GM12878 (cell line): ENCODE data around the gene PODN. TPM values are rescaled to one million over a fixed set of nuclear protein-coding genes. Genes with fewer than 3 reads are reported as not detected.

Experiments
- ATAC-seq: fragments of 200-7000 bp; cut with Tn5 transposase; 3 replicates; pipeline ENCODE4 v1.9.1; 2020; ENCODE audit warnings: mild to moderate bottlenecking, moderate library complexity
- BruUV-seq: library from RNA; stranded (reverse); fragments of 400-500 nt; replicated peaks from 2 replicates; lab custom pipeline; 2021; lab: Mats Ljungman, UMichigan
- CTCF ChIA-PET: fragments of 300-600 bp; sonication (Branson Sonifier 250); formaldehyde crosslinking; extraction: SDS; loops from one replicate; lab custom pipeline; 2021; ENCODE audit warnings: inconsistent platforms; lab: Yijun Ruan, JAX
- POLR2A ChIA-PET: fragments of 350-600 bp; formaldehyde crosslinking; extraction: SDS; loops from one replicate; lab custom pipeline; 2021; ENCODE audit warnings: inconsistent platforms; lab: Charles Lee
- RAD21 ChIA-PET: fragments of 300-600 bp; sonication (Branson Sonifier 250); formaldehyde crosslinking; loops from one replicate; lab custom pipeline; 2023; ENCODE audit warnings: antibody characterized with exemption; ENCODE audit not compliant: unreplicated experiment; lab: Charles Lee
- SMC1A ChIA-PET: fragments of 300-600 bp; sonication (Branson Sonifier 250); formaldehyde crosslinking; loops from one replicate; lab custom pipeline; 2023; ENCODE audit not compliant: unreplicated experiment, uncharacterized antibody; lab: Charles Lee
- DNase-seq: peaks from one replicate; pipeline ENCODE4 v3.0.0-alpha.2; 2011; ENCODE audit warnings: low read depth, low spot score
- FAIRE-seq: peaks from 3 replicates; lab custom pipeline; 2011; peaks lifted over from hg19 to GRCh38; lab: Jason Lieb, UNC
- H2AFZ ChIP-seq: 2 replicates; pipeline ENCODE4 v1.6.0; 2011; ENCODE audit warnings: low read depth, low read length, control low read depth; ENCODE audit not compliant: control insufficient read depth
- H3K27ac ChIP-seq: 2 replicates; pipeline ENCODE4 v1.5.1; 2011; ENCODE audit warnings: control low read depth; ENCODE audit not compliant: control insufficient read depth, insufficient read depth
- H3K27me3 ChIP-seq, 2 experiments: replicated peaks in 1 of 2; 2 replicates each; pipeline versions ENCODE4 v1.6.0 to v1.6.1; 2011; ENCODE audit warnings: low read length in 1 of 2; ENCODE audit not compliant: control insufficient read depth in 2 of 2, insufficient read depth in 2 of 2
- H3K36me3 ChIP-seq, 2 experiments: 2 replicates each; pipeline ENCODE4 v1.5.1; 2011; ENCODE audit warnings: low read length in 1 of 2; ENCODE audit not compliant: control insufficient read depth in 2 of 2, insufficient read depth in 2 of 2
- H3K4me1 ChIP-seq: 2 replicates; pipeline ENCODE4 v1.6.1; 2011; ENCODE audit warnings: mild to moderate bottlenecking, low read length, moderate library complexity, mixed read lengths; ENCODE audit not compliant: control insufficient read depth, insufficient read depth
- H3K4me2 ChIP-seq: 2 replicates; pipeline ENCODE4 v1.6.0; 2011; ENCODE audit warnings: control low read depth; ENCODE audit not compliant: control insufficient read depth, insufficient read depth
- H3K4me3 ChIP-seq: fragments of 200-600 bp; sonication (generic); 2 replicates; pipeline ENCODE4 v1.5.1; 2016
- H3K79me2 ChIP-seq: 2 replicates; pipeline ENCODE4 v1.6.0; 2011; ENCODE audit warnings: low read length; ENCODE audit not compliant: control insufficient read depth, insufficient read depth
- H3K9ac ChIP-seq: 2 replicates; pipeline ENCODE4 v1.8.0; 2011; ENCODE audit warnings: low read length, control low read depth, mixed read lengths; ENCODE audit not compliant: control insufficient read depth, insufficient read depth
- H3K9me3 ChIP-seq: replicated peaks from 3 replicates; pipeline ENCODE4 v1.5.1; 2011; ENCODE audit warnings: mild to moderate bottlenecking, low read length; ENCODE audit not compliant: control insufficient read depth, insufficient read depth
- H4K20me1 ChIP-seq: 2 replicates; pipeline ENCODE4 v1.6.0; 2011; ENCODE audit not compliant: control insufficient read depth, insufficient read depth
- EED ChIP-seq: sonication (generic); IDR thresholded peaks from 2 replicates; pipeline ENCODE4 v1.6.1; 2016; ENCODE audit warnings: antibody characterized with exemption, low read depth
- ETV6 ChIP-seq, 2 experiments: fragments of 450-650 bp in 1 of 2; IDR thresholded peaks in 1 of 2; conservative IDR thresholded peaks in 1 of 2; 2 replicates each; pipeline ENCODE4 v1.6.1; 2014; ENCODE audit warnings: antibody characterized with exemption in 1 of 2, borderline replicate concordance in 1 of 2, low read depth in 1 of 2, mild to moderate bottlenecking in 1 of 2, moderate library complexity in 1 of 2
- HDGF ChIP-seq: fragments of 450-650 bp; IDR thresholded peaks from 2 replicates; pipeline ENCODE4 v1.6.1; 2016; ENCODE audit warnings: antibody characterized with exemption
- JUNB ChIP-seq: IDR thresholded peaks from 2 replicates; pipeline ENCODE4 v1.6.1; 2016; ENCODE audit warnings: antibody characterized with exemption, mild to moderate bottlenecking
- LARP7 ChIP-seq: fragments of 450-650 bp; IDR thresholded peaks from 2 replicates; pipeline ENCODE4 v1.6.1; 2017; ENCODE audit warnings: mild to moderate bottlenecking
- MXI1 ChIP-seq: fragments of 150-350 bp; IDR thresholded peaks from 2 replicates; pipeline ENCODE4 v1.6.1; 2011; ENCODE audit warnings: low read depth, mild to moderate bottlenecking, inconsistent platforms, low read length, improper control_type of control experiment
- MYB ChIP-seq: fragments of 150-350 bp; IDR thresholded peaks from 2 replicates; pipeline ENCODE4 v1.6.1; 2014; ENCODE audit warnings: mild to moderate bottlenecking, low read depth, low read length, borderline replicate concordance
- NR2F1 ChIP-seq: fragments of 450-650 bp; conservative IDR thresholded peaks from 2 replicates; pipeline ENCODE4 v1.6.1; 2017; ENCODE audit warnings: mild to moderate bottlenecking
- RCOR1 ChIP-seq: conservative IDR thresholded peaks from 2 replicates; pipeline ENCODE4 v1.6.1; 2012; ENCODE audit warnings: low read depth, low read length, improper control_type of control experiment
- SIX5 ChIP-seq: IDR thresholded peaks from 2 replicates; pipeline ENCODE4 v1.6.1; 2011; ENCODE audit warnings: mild to moderate bottlenecking, low read depth, low read length, moderate library complexity; ENCODE audit not compliant: severe bottlenecking
- ZNF384 ChIP-seq: IDR thresholded peaks from 2 replicates; pipeline ENCODE4 v1.6.1; 2012; ENCODE audit warnings: low read depth, mild to moderate bottlenecking, low read length, improper control_type of control experiment, borderline replicate concordance
- WGBS: methylation state at CpG from one replicate; pipeline ENCODE4 v1.1.6; 2016; ENCODE audit warnings: low lambda C conversion rate; ENCODE audit not compliant: insufficient replicate concordance, insufficient coverage; ENCODE audit errors: missing lambda C conversion rate; 5-methylcytosine and 5-hydroxymethylcytosine counted together
- in situ Hi-C: fragments of 300-500 bp; cut with MboI; formaldehyde crosslinking; loops from 9 replicates; pipeline ENCODE4 v1.14.3; 2018; ENCODE audit warnings: mixed read lengths
- intact Hi-C: fragments of 100-400 bp; cut with micrococcal nuclease; formaldehyde crosslinking; loops from one replicate; pipeline ENCODE4 v1.14.2; 2022; ENCODE audit not compliant: unreplicated experiment
- polyA plus RNA-seq, 11 experiments: library from polyadenylated mRNA; depleted of rRNA in 4 of 11; unstranded in 6 of 11; stranded (reverse) in 5 of 11; fragments of >200 nt; fragmentation: Nextera tagmentation in 4 of 11; fragmentation: Illumina TruSeq in 1 of 11; extraction: Ambion mirVana in 4 of 11; extraction: Trizol in 1 of 11; gene quantifications; 1 replicate in 1 of 11; 2 replicates in 10 of 11; pipeline versions ENCODE4 v1.2.1 to v1.2.3, GENCODE V29; 2011 to 2016; ENCODE audit warnings: inconsistent platforms in 2 of 11, missing spikeins in 2 of 11, low read depth in 1 of 11
- total RNA-seq, 4 experiments: library from RNA; depleted of rRNA in 3 of 4; stranded (reverse); fragments of >200 nt in 3 of 4; fragmentation: Illumina TruSeq in 1 of 4; extraction: Trizol in 1 of 4; gene quantifications; 2 replicates each; pipeline versions ENCODE4 v1.2.1 to v1.2.3, GENCODE V29; 2013 to 2021
- TF ChIP-seq, protein P1 (sequence below): fragments of 450-650 bp; IDR thresholded peaks from 2 replicates; pipeline ENCODE4 v1.6.1; 2017; ENCODE audit warnings: antibody characterized with exemption, mild to moderate bottlenecking, moderate library complexity
- TF ChIP-seq, protein P2 (sequence below): IDR thresholded peaks from 2 replicates; pipeline ENCODE4 v1.6.1; 2012; ENCODE audit warnings: low read length, inconsistent platforms
- TF ChIP-seq, protein P3 (sequence below): IDR thresholded peaks from 2 replicates; pipeline ENCODE4 v1.6.1; 2011; ENCODE audit warnings: low read depth, mild to moderate bottlenecking, low read length, moderate library complexity, borderline replicate concordance; ENCODE audit errors: extremely low read depth

PODN gene
- total and polyA plus RNA-seq, 10 of the 15 experiments (the other 5 are each of a cell fraction or from before 2014, with no cell fraction given), result 0.10 TPM; not detected in 9

DNA sequence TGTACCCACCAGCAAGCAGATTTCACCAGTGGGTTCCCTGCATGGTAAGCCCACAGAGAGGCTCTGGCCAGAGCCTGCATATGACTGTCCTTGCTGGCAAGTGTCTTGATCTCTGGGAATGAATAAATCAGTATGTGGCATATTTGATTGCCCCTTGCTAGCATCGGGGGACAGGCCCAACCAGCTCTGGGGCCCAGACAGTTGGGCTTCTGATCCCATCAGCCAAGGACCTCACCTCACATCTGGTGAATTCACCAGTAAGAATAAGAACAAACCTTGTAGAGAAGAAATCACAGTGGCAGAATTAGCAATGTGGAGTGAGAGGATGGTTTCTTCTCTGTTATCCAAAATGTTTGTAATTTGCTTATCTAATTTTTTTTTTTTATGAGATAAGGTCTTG lies 64.5 kb downstream of the PODN start:
- FAIRE-seq (no peak), ATAC-seq (no peak), DNase-seq (no peak)
- SMC1A ChIA-PET, result no interaction called here
- H3K27ac ChIP-seq, result no peak overlapping the region
- H4K20me1 ChIP-seq, result no peaks in the 10 kb centered on the region
- 17% methylated on average over 1 of the region's 1 CpG for WGBS
- no peaks in the 10 kb centered on the region for H3K9me3 ChIP-seq
- in situ Hi-C loops, result no loop called here
- H3K79me2 ChIP-seq, result no peaks in the 10 kb centered on the region
- TF ChIP-seq ZNF384, result no peak
- no peak for TF ChIP-seq ETV6 (conservative IDR thresholded peaks at IDR 0.05 in 1 of 2, IDR thresholded peaks at IDR 0.05 in 1 of 2; ENCODE audit: borderline replicate concordance in 1 of 2, low read depth in 1 of 2)
- POLR2A ChIA-PET, result no interaction called here
- no peaks in the 10 kb centered on the region for H3K27me3 ChIP-seq
- intact Hi-C loops, result no loop called here
- no peak overlapping the region for H3K9ac ChIP-seq
- no peaks in the 10 kb centered on the region for H3K4me1 ChIP-seq
- CTCF ChIA-PET, result no interaction called here
- H3K36me3 ChIP-seq, result no peaks in the 10 kb centered on the region
- H2AFZ ChIP-seq, result no peak overlapping the region
- H3K4me3 ChIP-seq, result no peak overlapping the region
- H3K4me2 ChIP-seq, result no peak overlapping the region
- BruUV-seq, result no TSS peak
- RAD21 ChIA-PET, result no interaction called here

DNA sequence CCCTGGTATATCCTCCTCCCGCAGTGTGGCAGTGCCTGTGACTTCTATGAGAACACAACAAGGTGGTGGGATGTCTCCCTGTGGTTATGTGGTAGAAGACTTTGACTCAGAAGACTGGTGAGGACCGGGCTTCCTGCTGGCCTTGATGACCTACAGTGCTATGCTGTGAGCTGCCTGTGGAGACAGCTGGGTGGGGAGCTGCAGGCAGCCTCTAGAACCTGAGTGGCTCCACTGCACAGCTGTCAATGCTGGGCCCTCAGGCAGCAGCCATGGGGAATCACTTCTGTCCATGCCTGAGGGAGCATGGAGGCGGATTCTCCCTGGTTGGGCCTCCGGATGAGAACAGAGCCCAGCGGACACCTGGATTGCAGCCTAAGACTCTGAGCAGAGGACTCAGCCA lies 65.5 kb downstream of the PODN start:
- CTCF ChIA-PET, result no interaction called here
- intact Hi-C loops (no loop called here), in situ Hi-C loops (no loop called here)
- H3K27me3 ChIP-seq, result no peaks in the 10 kb centered on the region
- RAD21 ChIA-PET, result no interaction called here
- 34% methylated on average over 5 of the region's 5 CpGs for WGBS
- no peak overlapping the region for H3K9ac ChIP-seq
- no peak overlapping the region for H3K4me3 ChIP-seq
- no peaks in the 10 kb centered on the region for H4K20me1 ChIP-seq
- H3K4me1 ChIP-seq, result no peaks in the 10 kb centered on the region
- BruUV-seq, result no TSS peak
- H3K9me3 ChIP-seq, result no peaks in the 10 kb centered on the region
- no peak overlapping the region for H3K27ac ChIP-seq
- SMC1A ChIA-PET, result no interaction called here
- H3K4me2 ChIP-seq, result no peak overlapping the region
- H3K79me2 ChIP-seq, result no peaks in the 10 kb centered on the region
- no peak for DNase-seq
- H3K36me3 ChIP-seq, result no peaks in the 10 kb centered on the region
- H2AFZ ChIP-seq, result no peak overlapping the region
- TF ChIP-seq RCOR1, result no peak
- no peak for TF ChIP-seq SIX5
- no peak for TF ChIP-seq MXI1
- TF ChIP-seq JUNB, result no peak
- TF ChIP-seq, protein P1, sequence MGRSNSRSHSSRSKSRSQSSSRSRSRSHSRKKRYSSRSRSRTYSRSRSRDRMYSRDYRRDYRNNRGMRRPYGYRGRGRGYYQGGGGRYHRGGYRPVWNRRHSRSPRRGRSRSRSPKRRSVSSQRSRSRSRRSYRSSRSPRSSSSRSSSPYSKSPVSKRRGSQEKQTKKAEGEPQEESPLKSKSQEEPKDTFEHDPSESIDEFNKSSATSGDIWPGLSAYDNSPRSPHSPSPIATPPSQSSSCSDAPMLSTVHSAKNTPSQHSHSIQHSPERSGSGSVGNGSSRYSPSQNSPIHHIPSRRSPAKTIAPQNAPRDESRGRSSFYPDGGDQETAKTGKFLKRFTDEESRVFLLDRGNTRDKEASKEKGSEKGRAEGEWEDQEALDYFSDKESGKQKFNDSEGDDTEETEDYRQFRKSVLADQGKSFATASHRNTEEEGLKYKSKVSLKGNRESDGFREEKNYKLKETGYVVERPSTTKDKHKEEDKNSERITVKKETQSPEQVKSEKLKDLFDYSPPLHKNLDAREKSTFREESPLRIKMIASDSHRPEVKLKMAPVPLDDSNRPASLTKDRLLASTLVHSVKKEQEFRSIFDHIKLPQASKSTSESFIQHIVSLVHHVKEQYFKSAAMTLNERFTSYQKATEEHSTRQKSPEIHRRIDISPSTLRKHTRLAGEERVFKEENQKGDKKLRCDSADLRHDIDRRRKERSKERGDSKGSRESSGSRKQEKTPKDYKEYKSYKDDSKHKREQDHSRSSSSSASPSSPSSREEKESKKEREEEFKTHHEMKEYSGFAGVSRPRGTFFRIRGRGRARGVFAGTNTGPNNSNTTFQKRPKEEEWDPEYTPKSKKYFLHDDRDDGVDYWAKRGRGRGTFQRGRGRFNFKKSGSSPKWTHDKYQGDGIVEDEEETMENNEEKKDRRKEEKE, result no peak
- TF ChIP-seq ZNF384, result no peak
- TF ChIP-seq, protein P2, sequence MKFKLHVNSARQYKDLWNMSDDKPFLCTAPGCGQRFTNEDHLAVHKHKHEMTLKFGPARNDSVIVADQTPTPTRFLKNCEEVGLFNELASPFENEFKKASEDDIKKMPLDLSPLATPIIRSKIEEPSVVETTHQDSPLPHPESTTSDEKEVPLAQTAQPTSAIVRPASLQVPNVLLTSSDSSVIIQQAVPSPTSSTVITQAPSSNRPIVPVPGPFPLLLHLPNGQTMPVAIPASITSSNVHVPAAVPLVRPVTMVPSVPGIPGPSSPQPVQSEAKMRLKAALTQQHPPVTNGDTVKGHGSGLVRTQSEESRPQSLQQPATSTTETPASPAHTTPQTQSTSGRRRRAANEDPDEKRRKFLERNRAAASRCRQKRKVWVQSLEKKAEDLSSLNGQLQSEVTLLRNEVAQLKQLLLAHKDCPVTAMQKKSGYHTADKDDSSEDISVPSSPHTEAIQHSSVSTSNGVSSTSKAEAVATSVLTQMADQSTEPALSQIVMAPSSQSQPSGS, result no peak
- no peak for TF ChIP-seq EED
- TF ChIP-seq NR2F1, result no peak
- no peak for TF ChIP-seq LARP7
- no peak for TF ChIP-seq HDGF
- TF ChIP-seq MYB, result no peak
- TF ChIP-seq, protein P3, sequence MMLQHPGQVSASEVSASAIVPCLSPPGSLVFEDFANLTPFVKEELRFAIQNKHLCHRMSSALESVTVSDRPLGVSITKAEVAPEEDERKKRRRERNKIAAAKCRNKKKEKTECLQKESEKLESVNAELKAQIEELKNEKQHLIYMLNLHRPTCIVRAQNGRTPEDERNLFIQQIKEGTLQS, result no peak
- no peak for ATAC-seq
- POLR2A ChIA-PET, result no interaction called here
- FAIRE-seq, result no peak
